ENCODE results near the gene PHYKPL.

PHYKPL gene

DNA sequence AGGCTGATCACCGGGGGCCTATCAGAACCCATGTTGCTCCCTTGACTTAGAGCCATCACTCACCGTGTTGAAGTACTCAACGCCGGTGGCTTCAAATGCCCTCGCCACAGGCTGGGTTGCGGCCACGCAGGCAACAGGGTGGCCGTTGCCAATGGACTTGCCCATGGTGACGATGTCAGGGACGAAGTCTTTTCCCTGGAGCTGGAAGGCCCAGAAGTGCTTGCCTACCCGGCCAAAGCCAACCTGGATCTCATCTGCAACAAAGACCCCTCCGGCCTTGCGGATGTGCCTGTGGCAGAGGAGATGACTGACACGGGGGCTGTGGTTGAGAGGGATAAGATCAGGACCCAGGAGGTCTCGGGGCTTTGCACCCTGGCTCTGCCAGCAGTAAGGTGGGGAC, 10.3 kb downstream of the PHYKPL start:
- DNase-seq = no peak

DNA sequence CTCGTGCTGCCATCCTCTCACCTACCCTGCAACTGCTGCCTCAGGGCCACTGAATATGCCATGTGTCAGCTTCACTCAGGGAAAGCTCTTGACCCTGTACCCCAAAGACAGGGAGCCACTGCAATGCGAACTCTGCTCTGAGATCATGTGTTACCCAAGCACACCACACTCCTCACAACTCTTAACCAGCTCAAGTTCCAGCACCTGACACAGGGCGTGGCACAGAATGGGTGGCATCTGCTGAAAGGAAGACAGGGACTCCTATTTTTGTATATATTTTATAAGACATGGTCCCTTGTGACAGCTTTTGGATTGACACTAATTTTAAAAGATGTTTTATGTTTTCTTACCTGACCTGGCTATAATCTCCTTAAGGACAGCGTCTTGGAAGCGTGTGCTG, 10.7 kb downstream of the PHYKPL start:
- DNase-seq = no peak

DNA sequence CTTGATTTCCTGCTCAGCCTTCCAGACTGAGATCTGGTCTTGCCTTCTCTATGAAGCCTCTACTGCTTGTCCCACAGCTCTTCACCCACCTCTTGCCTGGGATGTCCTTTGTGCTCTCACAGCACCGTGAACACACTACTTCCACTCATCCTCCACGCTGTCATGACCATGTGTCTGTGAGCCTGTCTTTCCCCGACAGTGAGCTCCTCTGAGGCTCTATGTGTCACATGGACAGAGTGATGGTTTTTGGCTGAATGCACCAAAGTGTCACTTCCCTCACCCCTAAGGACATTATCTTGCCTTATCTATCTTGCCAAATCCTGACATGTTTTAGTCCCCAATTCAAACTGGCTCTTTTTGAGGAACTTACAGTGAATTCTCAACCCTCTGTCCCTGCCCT, 11.3 kb downstream of the PHYKPL start:
- DNase-seq = peak; percentile 62

DNA sequence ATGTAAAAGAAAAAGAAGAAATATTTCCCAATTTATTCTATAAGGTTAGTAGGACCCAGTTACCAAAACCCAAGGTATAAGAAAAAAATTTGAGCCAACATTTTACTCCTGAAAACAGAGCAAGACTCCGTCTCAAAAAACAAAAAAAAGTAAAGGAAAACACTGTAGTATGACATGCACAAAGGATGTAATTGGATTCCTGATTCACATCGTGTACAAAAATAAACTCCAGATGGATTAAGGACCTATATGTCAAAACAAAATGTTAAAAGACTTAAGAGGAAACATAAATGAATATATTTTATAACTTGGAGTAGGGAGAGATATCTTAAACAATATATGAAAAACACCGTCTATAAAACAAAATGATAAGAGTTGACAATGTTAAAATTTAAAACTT, 13.8 kb downstream of the PHYKPL start:
- DNase-seq = no peak

DNA sequence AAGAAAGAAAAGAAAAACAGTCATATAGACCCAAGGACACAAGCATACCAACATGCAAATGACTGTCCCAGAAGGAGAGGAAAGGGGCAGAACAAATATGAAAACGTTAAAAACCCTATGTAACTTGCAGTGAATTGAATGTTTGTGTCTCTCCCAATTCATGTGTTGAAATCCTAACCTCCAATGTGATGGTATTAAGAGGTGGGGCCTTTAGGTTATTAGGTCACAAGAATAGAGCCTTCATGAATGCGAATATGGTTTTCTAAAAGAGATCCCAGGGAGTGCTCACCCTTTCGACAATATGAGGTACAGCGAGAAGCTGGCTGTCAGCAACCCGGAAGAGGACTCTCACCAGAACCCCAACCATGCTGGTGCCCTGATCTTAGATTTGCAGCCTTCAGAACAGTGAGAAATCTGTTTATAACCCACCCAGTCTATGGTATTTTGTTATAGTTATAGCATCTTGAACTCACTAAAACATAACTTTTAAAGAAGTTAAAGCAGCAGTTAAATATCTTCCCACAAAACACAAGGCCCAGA, 14.3 kb downstream of the PHYKPL start:
- DNase-seq = no peak

DNA sequence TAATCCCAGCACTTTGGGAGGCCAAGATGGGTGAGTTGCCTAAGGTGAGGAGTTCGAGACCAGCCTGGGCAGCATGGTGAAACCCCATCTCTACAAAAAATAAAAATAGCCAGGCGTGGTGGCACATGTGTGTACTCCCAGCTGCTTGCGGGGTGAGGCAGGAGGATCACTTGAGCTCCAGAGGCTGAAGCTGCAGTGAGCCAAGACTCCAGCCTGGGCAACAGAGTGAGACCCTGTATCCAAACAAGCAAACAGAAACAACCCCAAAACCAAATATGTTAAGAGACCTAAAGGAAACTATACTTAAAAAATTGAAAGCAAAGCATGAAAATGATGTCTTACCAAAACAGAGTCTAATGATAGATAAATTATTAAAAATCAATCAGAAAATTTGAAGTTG, 15.8 kb downstream of the PHYKPL start:
- DNase-seq = no peak

DNA sequence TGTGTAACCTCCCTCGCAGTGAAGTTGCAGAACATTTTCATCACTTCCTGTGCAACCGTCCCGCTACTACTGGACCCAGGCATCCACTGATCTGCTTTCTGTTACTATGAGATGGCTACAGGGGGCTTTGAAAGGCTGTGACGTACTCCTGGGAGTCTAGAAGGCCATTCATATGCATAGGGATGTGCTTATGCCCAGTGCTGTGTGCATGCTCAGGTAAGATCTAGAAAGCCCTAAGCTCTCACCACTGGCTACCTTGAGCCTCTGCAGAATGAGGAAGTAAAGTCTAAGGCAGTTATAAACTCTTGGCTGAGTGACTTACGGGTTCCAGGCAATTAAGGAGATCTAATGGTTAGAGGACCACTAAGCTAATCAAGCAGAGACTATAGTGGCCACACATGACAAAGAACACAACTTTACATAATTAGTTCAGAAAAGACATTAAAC, 16.5 kb downstream of the PHYKPL start:
- DNase-seq = peak; percentile 24

DNA sequence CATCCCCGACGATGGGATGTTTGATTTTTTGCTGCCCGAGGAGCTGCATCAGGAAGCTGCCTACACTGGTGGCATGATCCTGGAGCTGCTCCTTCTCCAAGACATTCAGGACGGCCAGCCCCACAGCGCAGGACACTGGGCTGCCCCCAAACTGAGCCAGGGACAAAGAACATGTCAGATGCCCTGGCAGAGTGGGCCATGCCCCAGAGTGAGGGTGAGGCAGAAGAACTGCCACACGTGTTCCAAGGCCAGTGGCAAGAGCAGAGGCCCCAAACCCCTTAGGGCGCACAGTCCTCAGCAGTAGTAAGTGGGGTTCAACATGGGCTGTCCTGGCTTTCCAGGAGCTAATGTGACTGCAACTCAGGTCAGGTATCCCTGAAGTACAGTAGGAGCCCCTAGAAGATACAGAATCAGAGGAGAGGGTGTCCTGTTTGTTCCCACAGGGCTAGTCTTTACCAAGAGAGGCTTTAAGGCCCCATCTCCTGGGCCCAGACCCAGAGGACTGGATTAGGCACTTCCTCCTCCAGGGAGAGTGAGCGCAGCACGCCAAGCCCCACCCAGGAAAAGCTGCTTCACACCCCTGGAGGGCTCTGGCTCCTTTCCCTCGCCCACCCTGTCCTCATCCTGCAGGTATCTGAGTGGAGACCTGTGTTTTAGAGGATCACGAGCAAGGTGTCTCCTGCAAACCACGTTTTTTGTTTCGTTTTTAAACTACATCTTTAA, 17.2 kb downstream of the PHYKPL start:
- DNase-seq = no peak

DNA sequence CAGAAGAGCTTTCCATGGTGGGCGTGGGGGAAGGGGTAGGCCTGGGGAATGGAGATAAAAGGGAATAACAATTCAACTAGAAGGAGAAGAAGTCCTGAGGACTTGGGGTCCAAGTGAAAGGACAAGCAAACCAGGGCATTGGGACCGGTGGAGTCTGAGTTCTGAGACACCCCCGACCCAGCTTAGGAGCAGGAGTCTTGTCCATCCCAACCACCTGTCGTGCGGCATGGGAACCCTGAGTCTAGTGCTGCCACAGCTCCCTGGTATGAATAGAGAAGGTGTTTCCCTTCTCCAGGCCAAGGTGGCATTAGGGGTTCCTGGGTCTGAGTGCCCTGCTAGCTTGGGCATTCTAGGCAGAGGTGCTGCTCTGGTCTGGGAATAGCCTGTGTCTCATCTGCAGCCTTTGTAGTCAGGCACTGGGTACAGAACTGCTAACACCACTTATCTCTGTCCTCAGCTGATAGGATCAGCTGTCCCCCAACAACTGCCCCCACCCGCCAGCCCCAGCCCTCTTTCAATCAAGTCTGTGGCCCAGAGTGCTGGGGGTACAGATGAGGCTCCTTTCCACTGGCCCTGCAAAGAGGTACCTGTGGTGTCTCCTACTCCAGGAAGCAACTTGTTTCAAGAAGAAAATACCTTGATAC, 18.3 kb downstream of the PHYKPL start:
- no peak for DNase-seq

DNA sequence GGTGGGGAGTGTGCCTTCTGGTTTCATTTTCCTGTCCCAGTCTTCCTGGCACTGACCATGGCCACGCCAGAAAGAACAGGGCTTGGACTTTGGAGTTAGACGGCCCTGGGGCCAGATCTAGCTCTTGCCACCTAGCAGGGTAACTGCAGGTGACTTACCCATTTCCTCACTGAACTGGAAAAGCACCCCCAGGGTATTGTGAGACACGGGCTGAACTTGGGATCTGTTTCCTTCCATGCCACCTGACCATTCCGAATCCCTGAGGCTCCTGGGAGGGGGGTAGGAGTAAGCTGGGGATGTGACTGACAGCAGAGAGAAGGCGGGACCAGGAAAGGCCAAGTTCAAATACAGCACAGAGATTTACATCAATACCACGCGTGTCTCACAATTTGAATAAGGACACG, 18.9 kb downstream of the PHYKPL start:
- no peak for DNase-seq

DNA sequence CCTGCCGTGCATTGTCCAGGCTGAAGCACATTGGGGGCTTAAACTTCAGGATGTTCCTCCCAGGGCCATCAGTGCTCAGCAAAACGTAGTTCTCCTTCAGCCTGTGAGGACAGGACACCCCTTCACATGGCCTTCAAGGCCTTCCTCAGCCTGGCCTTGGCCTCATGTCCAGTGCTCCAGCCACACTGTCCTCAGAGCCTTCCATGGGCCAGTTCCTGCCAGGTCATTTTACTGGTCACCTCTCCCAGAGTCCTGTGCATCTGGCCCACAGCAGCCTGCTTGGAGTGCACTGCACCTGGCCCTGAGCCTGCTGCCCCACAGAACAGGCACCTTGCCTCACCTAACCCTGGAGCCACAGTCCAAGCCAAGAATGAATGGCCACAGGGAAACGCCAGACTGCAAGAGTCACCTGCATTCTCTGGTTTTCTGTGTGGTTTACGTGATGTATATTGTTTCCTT, 19.6 kb downstream of the PHYKPL start:
- DNase-seq = no peak

DNA sequence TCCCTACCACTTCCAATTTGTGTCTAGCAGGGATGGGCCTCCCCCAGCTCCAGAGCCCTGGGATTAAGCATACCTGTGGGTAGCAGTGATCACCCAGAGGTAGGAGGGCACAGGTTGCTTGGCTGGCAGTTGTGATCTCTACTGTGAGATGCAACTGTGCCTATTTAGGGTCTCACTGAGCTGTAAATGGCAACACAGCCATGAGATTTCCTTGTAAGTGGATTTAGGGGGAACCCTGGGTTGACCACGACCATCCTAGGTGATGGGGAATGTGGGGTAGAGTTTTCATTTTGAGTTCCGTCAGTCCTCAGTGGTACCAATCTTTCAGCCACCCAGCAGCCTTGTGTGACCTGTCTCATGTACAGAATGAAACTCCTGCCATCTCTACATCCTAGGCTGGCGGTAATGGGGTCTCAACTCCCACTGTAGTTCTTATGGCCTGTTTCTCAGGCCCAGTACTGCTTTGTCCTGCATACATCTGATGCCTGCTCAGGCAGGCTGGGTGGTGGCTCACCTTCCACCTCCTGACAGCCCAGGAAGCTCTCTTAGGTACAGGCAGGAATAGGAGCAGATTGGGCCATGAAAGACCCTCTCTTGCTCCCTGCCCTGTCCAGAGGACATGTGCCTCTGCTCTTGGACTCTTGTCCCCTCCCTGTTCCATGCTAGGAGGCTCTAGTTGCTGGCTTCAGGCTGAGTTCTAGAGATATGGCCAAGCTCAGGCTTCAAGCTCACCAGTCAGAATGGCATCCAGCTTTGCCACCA, 20.2 kb downstream of the PHYKPL start:
- no peak for DNase-seq

DNA sequence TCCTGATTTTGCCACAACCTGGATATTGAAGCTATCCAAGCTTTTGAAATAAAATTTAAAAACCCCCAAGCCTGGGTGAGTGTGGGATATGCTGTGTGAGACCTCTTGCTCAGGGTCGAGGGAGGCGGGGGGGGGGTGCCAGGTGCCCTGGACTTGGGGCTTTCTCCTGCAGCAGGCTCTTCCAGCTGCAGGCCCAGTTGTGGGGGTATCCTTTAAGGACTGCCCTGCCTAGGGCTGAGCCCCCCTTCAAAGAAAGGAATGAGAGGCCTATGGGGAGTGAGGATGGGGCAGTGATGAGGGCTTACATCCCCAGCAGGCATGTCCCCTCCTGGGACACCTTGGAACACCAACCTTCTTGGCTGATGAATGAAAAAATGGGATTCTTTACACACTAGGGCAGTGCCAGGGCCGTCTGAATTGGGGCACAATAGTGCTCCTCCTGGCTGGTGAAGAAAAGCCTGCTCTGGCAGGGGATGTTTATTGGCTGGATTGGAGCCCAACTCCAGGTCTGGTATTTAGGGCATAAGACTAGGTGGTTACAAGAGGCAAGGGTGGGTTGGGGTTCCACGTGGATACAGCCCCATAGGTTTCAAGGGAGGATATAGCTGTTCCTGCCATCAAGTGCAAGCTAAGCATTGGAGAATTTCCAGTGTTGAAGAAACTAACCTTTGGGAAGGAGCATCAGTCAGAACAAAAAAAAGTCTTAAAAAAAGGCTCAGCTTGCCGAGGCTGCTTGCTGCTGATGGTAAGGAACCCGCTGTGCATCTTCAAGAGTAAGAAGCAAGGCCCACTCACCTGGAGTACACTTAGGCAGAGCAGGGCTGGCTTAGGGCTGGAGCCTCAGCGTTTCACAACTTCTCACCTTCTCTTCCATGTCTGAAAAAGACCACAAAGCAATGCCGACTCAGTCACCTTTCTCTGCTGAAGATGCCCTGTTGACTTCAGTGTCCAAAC, 21.2 kb downstream of the PHYKPL start:
- DNase-seq = no peak

DNA sequence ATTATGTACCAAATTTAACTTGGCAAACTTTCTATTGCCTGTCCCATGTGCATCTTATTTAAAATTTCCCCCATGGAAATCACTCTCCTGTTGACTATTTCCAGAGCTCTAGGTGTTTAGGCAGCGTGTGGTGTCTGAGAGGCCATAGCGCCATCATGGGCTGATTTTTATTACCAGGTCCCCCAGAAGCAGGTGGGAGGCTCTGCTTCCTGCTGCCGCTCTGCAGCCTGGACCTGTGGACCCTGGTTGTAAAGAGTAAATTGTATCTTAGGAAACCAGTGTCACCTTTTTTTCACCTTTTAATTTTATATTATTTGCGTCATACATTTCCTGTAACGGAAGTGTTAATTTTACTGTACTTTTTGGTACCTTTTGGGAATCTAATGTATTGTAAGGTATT, 21.9 kb downstream of the PHYKPL start:
- no peak for DNase-seq

DNA sequence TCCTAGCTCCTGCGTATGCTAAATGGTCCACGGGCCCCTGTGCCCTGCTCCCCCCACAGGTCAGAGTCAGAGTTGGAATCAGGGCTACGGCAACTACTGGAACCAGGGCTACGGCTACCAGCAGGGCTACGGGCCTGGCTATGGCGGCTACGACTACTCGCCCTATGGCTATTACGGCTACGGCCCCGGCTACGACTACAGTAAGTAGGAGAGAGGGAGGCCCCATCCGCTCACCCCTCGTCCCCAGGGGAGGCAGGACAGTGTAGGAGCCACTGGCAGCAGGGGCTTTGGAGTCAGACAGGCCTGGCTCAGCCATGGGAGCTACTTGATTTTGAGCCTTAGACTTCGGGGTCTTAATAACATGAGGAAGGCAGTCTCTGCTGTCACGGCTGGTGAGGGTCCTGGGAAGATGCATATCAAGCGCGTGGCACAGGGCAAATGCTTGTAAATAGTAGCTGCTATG, 22.5 kb downstream of the PHYKPL start:
- DNase-seq = no peak

DNA sequence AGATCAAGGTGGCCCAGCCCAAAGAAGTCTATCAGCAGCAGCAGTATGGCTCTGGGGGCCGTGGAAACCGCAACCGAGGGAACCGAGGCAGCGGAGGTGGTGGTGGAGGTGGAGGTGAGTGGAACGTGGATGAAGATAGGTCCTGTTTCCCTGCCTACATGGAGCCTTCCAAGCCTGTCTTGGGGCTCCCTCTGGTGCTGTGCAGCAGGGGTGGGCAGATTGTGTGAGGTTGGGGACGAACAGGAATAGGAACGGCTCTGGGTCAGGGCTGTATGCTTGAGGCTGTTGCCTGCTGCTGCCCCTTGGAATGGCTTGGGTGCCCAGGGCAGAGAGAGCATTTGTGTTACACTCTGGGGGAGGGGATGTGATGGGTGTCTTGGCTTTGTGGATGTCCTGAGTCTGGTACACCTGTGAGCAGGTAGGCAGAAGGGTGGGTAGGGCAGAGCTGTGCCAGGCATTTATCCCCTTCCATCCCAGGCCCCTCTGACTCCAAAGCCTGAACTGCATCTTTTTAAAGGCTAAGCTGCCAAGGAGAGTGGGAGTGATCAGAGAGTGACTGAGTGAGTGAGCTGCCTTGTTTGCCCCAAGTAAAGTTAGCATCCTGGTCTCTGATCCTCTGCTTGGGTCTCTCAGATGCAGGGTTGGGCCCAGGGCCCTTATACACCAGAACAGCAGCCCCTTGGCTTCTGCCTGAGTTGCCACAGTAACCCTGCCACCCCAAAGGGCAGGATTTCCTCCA, 23.1 kb downstream of the PHYKPL start:
- DNase-seq = no peak

DNA sequence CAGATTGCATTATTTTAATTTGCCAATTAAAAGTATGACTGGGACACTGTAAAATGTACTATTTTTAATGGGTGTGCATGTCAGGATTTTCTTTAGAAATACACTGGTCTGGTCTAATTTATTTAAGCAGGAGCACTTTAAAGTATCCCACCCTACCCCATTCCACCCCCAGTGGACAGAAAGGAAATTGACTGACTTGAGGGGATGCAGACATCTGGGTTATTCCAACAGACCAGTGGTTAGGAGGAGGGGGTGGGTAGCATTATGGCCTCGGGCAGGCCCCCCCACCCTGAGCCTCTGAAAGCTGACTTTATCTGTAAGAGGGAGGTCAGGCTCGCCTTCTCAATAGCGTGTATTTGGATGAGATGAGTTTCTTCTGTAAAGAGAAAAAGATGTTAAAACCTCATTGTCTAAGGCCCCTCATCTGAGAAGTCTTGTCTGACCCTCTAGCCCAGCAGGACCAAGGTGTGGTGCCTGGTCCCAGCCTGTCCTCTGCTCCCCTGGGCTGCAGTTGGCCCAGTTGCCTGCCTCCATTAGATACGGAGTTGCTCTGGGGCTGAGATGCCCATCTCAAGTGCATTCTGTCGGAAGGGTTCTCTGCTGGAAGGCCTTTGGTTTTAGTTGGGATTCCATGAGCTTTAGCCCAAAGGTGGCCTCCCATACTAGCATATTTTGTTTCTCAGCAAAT, 23.9 kb downstream of the PHYKPL start:
- peak; percentile 33 for DNase-seq

DNA sequence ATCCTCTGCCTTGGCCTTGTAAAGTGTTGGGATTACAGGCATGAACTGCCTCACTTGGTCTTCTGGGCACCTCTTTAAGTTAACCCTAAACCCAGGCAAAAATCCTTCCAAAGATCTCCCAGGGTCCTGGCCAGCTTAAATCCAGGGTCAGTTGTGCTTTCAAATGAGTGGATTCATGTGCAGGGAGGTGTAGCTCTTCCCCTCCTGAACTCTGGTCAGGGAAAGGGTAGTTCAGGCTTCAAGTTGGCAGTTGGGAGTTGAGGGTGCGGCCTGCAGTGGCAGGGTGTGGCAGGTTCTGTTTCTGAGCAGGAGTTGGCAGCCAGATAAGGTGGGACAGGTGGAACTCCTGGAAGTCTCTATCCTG, 24.7 kb downstream of the PHYKPL start:
- no peak for DNase-seq

DNA sequence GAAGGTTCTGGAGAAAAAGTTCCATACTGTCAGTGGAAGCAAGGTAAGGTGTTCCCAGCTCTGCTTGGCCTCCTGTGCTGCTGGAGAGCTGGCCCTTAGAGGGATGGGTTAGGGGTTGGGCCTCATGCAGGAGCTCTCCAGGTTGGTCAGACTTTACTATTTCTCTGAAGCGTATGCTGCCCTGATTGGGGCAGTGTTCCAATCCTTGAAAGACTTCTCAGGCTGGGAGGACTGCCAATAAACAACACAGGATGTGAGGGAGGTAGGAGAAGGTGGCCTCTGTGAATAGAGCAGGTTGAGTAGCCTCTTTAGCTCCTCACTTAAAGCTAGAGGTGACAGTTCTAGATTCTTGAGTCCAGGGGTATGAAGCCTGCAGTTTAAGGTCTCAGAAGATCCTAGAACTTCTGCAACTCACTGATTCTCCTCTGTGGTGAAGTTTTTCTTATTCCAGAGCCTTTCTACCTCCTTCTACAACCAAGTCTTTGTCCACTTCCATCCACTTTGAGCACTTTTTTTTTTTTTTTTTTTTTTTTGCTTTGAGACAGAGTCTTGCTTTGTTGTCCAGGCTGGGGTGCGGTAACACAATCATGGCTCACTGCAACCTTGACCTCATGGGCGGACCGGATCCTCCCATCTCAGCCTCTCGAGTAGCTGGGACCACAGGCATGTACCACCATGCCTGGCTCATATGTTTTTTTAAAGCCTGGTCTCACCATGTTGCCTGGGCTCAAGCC, 25.3 kb downstream of the PHYKPL start:
- DNase-seq = no peak
